HepG2 (cell line): ENCODE data around the gene HNRNPUL1. TPM values are rescaled to one million over a fixed set of nuclear protein-coding genes. Genes with fewer than 3 reads are reported as not detected.

ENCODE experiments used
- ARID5B ChIP-seq: IDR thresholded peaks from 2 replicates; pipeline ENCODE4 v1.4.0; 2020; ENCODE audit warnings: mild to moderate bottlenecking, missing genetic modification reagents
- HMG20A ChIP-seq: IDR thresholded peaks from 2 replicates; pipeline ENCODE4 v1.6.1; 2016; ENCODE audit warnings: borderline replicate concordance
- KLF6 ChIP-seq: IDR thresholded peaks from 2 replicates; pipeline ENCODE4 v1.8.0; 2016; ENCODE audit warnings: missing biosample characterization, missing genetic modification reagents
- MYPOP ChIP-seq: sonication (generic); formaldehyde crosslinking; IDR thresholded peaks from 2 replicates; pipeline ENCODE4 v1.8.1; 2023; ENCODE audit warnings: mild to moderate bottlenecking, moderate library complexity, missing genetic modification reagents
- NCOA5 ChIP-seq: sonication (generic); formaldehyde crosslinking; IDR thresholded peaks from 2 replicates; pipeline ENCODE4 v1.4.0; 2020; ENCODE audit warnings: missing genetic modification reagents
- PPARG ChIP-seq: conservative IDR thresholded peaks from 2 replicates; pipeline ENCODE4 v1.6.1; 2016; ENCODE audit warnings: missing biosample characterization, missing genetic modification reagents
- ZNF567 ChIP-seq: sonication (generic); formaldehyde crosslinking; IDR thresholded peaks from 2 replicates; pipeline ENCODE4 v1.8.1; 2023; ENCODE audit warnings: mild to moderate bottlenecking, missing genetic modification reagents, borderline replicate concordance
- ZNF710 ChIP-seq: sonication (generic); formaldehyde crosslinking; IDR thresholded peaks from 2 replicates; pipeline ENCODE4 v1.5.0; 2020; ENCODE audit warnings: mild to moderate bottlenecking, missing genetic modification reagents, borderline replicate concordance
- ZSCAN31 ChIP-seq: sonication (generic); formaldehyde crosslinking; IDR thresholded peaks from 2 replicates; pipeline ENCODE4 v1.5.0; 2020; ENCODE audit warnings: low read depth, mild to moderate bottlenecking, missing genetic modification reagents
- polyA plus RNA-seq, 8 experiments: library from polyadenylated mRNA; depleted of rRNA in 3 of 8; stranded (reverse) in 7 of 8; unstranded in 1 of 8; fragments of >200 nt; fragmentation: Illumina TruSeq in 4 of 8; extraction: Trizol in 4 of 8; gene quantifications; 2 replicates each; pipeline versions ENCODE4 v1.2.1 to v1.2.3, GENCODE V29; 2011 to 2016; ENCODE audit warnings: low read depth in 4 of 8, missing spikeins in 1 of 8, mixed read lengths in 1 of 8; ENCODE audit not compliant: insufficient read depth in 1 of 8
- total RNA-seq, 5 experiments: library from RNA; depleted of rRNA; stranded (reverse); fragments of >200 nt; fragmentation: Illumina TruSeq; extraction: Trizol; gene quantifications; 2 replicates each; pipeline ENCODE4 v1.2.3, GENCODE V29; 2016; ENCODE audit warnings: low read depth in 1 of 5
- TF ChIP-seq, protein P1 (sequence below), 2 experiments: sonication (generic) in 1 of 2; formaldehyde crosslinking in 1 of 2; IDR thresholded peaks; 2 replicates each; pipeline versions ENCODE4 v1.4.0 to v1.6.1; 2016 to 2020; ENCODE audit warnings: borderline replicate concordance in 1 of 2, low read depth in 1 of 2, mild to moderate bottlenecking in 1 of 2, missing genetic modification reagents in 1 of 2
- TF ChIP-seq, protein P2 (sequence below): sonication (generic); formaldehyde crosslinking; IDR thresholded peaks from 2 replicates; pipeline ENCODE4 v1.4.0; 2020; ENCODE audit warnings: missing genetic modification reagents

HNRNPUL1 gene
- total and polyA plus RNA-seq, 2 of the 13 experiments (the other 11 are each of a cell fraction or from before 2014, with no cell fraction given) = 30.9 to 81.7 TPM

GRCh38 chr19:41310033-41310831 lies 46.1 kb downstream of the HNRNPUL1 start, which contains the start of gene CCDC97 (continued):
- TF ChIP-seq, protein P1, sequence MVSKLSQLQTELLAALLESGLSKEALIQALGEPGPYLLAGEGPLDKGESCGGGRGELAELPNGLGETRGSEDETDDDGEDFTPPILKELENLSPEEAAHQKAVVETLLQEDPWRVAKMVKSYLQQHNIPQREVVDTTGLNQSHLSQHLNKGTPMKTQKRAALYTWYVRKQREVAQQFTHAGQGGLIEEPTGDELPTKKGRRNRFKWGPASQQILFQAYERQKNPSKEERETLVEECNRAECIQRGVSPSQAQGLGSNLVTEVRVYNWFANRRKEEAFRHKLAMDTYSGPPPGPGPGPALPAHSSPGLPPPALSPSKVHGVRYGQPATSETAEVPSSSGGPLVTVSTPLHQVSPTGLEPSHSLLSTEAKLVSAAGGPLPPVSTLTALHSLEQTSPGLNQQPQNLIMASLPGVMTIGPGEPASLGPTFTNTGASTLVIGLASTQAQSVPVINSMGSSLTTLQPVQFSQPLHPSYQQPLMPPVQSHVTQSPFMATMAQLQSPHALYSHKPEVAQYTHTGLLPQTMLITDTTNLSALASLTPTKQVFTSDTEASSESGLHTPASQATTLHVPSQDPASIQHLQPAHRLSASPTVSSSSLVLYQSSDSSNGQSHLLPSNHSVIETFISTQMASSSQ (IDR thresholded peaks at IDR 0.05; ENCODE audit: low read depth) = no peak
- TF ChIP-seq, protein P1 (CRISPR knock-in tag; IDR thresholded peaks at IDR 0.05; ENCODE audit: borderline replicate concordance) = peak; percentile 60; the same call in 1 of the 2 replicates
- TF ChIP-seq ZNF567 (no peak; the same call in 1 of the 2 replicates), KLF6 (CRISPR knock-in tag) (peak; percentile 75; the same call in 1 of the 2 replicates), ZNF710 (CRISPR knock-in tag) (peak; percentile 73; the same call in 1 of the 2 replicates), PPARG (CRISPR knock-in tag) (no peak), NCOA5 (CRISPR knock-in tag) (no peak), ZSCAN31 (CRISPR knock-in tag) (peak; percentile 93; the same call in 1 of the 2 replicates), HMG20A (no peak), ARID5B (peak; percentile 67; the same call in 1 of the 2 replicates), MYPOP (CRISPR knock-in tag) (peak; percentile 90)
- TF ChIP-seq, protein P2, sequence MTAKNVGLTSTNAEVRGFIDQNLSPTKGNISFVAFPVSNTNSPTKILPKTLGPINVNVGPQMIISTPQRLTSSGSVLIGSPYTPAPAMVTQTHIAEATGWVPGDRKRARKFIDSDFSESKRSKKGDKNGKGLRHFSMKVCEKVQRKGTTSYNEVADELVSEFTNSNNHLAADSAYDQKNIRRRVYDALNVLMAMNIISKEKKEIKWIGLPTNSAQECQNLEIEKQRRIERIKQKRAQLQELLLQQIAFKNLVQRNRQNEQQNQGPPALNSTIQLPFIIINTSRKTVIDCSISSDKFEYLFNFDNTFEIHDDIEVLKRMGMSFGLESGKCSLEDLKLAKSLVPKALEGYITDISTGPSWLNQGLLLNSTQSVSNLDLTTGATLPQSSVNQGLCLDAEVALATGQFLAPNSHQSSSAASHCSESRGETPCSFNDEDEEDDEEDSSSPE (CRISPR knock-in tag) = peak; percentile 44; the same call in 1 of the 2 replicates
